SU-DHL-6 (cell line): ENCODE results near the gene DYNLT2.
A peak's percentile ranks its signal among the peaks of the same experiment; 100 is the strongest.

Experiments used
- H2AFZ ChIP-seq: fragments of 200-600 bp; sonication (generic); 2 replicates; pipeline ENCODE4 v1.6.1; 2014; ENCODE audit warnings: low read depth, mild to moderate bottlenecking, moderate library complexity, mixed read lengths, antibody characterized with exemption, low read length; ENCODE audit not compliant: severe bottlenecking
- H3F3A ChIP-seq: fragments of 200-600 bp; shearing (Covaris generic); 2 replicates; pipeline ENCODE4 v1.6.0; 2016; ENCODE audit warnings: antibody characterized with exemption, mild to moderate bottlenecking; ENCODE audit not compliant: insufficient read depth
- H3K27ac ChIP-seq: fragments of 200-600 bp; sonication (generic); 2 replicates; pipeline ENCODE4 v1.5.1; 2016; ENCODE audit warnings: low read depth, mild to moderate bottlenecking, low read length, moderate library complexity, mixed read lengths
- H3K27me3 ChIP-seq: fragments of 200-600 bp; sonication (generic), shearing (Covaris generic); 2 replicates; pipeline ENCODE4 v1.6.0; 2014; ENCODE audit warnings: mild to moderate bottlenecking, low read length
- H3K36me3 ChIP-seq: fragments of 200-600 bp; sonication (generic); 2 replicates; pipeline ENCODE4 v1.6.1; 2014; ENCODE audit warnings: mild to moderate bottlenecking, low read length, mixed read lengths
- H3K4me2 ChIP-seq: fragments of 300-600, 200-600 bp; shearing (Covaris generic), sonication (generic); 2 replicates; pipeline ENCODE4 v1.6.0; 2014; ENCODE audit warnings: low read length, low read depth, mild to moderate bottlenecking; ENCODE audit not compliant: poor library complexity, severe bottlenecking
- H3K4me3 ChIP-seq: fragments of 200-600 bp; sonication (generic); 2 replicates; pipeline ENCODE4 v1.5.1; 2014; ENCODE audit warnings: antibody characterized with exemption, low read length, mild to moderate bottlenecking, mixed read lengths; ENCODE audit not compliant: insufficient read depth, poor library complexity, severe bottlenecking
- H3K79me2 ChIP-seq: fragments of 200-600 bp; sonication (generic); 2 replicates; pipeline ENCODE4 v1.6.1; 2014; ENCODE audit warnings: mild to moderate bottlenecking, low read length, moderate library complexity; ENCODE audit not compliant: insufficient read depth
- H3K9ac ChIP-seq: fragments of 200-600 bp; sonication (generic); 2 replicates; pipeline ENCODE4 v1.7.0; 2014; ENCODE audit warnings: mild to moderate bottlenecking, low read length
- H3K9me2 ChIP-seq: fragments of 200-600 bp; sonication (generic); replicated peaks from 2 replicates; pipeline ENCODE4 v1.6.1; 2014; ENCODE audit warnings: low read length; ENCODE audit not compliant: insufficient read depth
- H3K9me3 ChIP-seq: fragments of 200-600 bp; sonication (generic); 2 replicates; pipeline ENCODE4 v1.6.1; 2014; ENCODE audit warnings: low read length, mixed read lengths; ENCODE audit not compliant: insufficient read depth
- H4K20me1 ChIP-seq: fragments of 200-600 bp; sonication (generic); 2 replicates; pipeline ENCODE4 v1.6.1; 2014; ENCODE audit warnings: low read depth, mild to moderate bottlenecking, antibody characterized with exemption, low read length, moderate library complexity, mixed read lengths
- CTCF ChIP-seq: fragments of 200-600 bp; sonication (generic); IDR thresholded peaks from one replicate; pipeline ENCODE4 v1.5.1; 2017; ENCODE audit warnings: antibody characterized with exemption, mild to moderate bottlenecking, low read length, moderate library complexity; ENCODE audit not compliant: insufficient read depth, poor library complexity, severe bottlenecking
- EZH2phosphoT487 ChIP-seq: fragments of 200-600 bp; sonication (generic), shearing (Covaris generic); conservative IDR thresholded peaks from 2 replicates; pipeline ENCODE4 v1.6.1; 2018; ENCODE audit warnings: mild to moderate bottlenecking, antibody characterized with exemption, low read length, moderate library complexity, mixed read lengths

Gene DYNLT2

GRCh38 chr6:169701954-169702839, 49.2 kb downstream of the DYNLT2 start, which contains the start of the genes C6orf120 and WDR27:
Gene C6orf120 (plus strand): TSS chr6:169702126. CDS start chr6:169702460, 334 bp downstream.
Gene WDR27 (minus strand): TSS chr6:169702029. CDS start chr6:169689005, 13,024 bp downstream.
- H3K9me2 ChIP-seq, result no peaks in the 10 kb centered on the region
- H3K4me2 ChIP-seq, result peak within 1 kb of the TSS; percentile 91
- peak within 1 kb of the TSS; percentile 88 for H3K4me3 ChIP-seq
- no peaks in the 10 kb centered on the region for H3K9me3 ChIP-seq
- H3K36me3 ChIP-seq, result no peaks in the 10 kb centered on the region; the same call in 1 of the 2 replicates
- H3K79me2 ChIP-seq, result peaks cover 63% of the 10 kb centered on the region
- H3F3A ChIP-seq, result peaks cover 12% of the 10 kb centered on the region
- H3K9ac ChIP-seq, result peak within 1 kb of the TSS; percentile 88
- H3K27ac ChIP-seq, result peak within 1 kb of the TSS; percentile 60
- peak within 1 kb of the TSS; percentile 75 for H2AFZ ChIP-seq
- no peaks in the 10 kb centered on the region; the same call in 1 of the 2 replicates for H4K20me1 ChIP-seq
- H3K27me3 ChIP-seq, result no peaks in the 10 kb centered on the region
- TF ChIP-seq EZH2phosphoT487, result no peak
- TF ChIP-seq CTCF, result no peak

DNA sequence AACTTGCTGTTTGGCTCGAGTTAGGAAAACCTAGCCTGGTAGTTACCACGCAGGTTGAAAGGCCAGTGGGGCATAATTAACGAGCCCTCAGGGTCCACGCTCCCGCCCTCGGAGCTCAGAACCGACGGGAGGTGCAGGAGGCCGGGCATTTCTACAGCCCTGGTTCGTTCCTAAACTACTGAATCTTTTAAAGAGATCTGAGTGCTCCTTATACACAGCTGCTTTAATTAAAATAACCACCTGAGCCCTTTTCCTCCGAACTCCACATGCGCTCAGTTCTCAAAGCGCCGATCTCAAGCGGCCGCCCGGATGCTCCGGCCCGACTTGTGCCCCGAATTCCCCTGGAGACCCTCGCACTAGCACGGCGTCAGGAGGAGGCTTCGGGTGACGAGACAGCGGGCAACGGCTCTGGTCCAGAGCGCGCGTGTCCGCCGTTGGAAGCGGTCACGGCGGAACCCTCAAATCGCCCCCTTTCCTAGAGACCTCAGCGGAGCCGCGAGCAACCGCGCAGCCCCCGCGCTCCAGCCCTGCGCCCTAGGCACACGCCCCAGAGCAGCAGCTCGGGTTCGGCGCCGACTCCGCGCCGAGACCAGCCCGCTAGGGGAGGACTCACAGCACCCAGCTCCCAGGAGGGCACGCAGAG, 49.9 kb downstream of the DYNLT2 start:
- no peaks in the 10 kb centered on the region; the same call in 1 of the 2 replicates for H4K20me1 ChIP-seq
- peak overlapping the region; percentile 88 for H3K4me3 ChIP-seq
- peak overlapping the region; percentile 88 for H3K9ac ChIP-seq
- peak overlapping the region; percentile 46 for H3K27ac ChIP-seq
- TF ChIP-seq CTCF (no peak), EZH2phosphoT487 (no peak)
- H3K36me3 ChIP-seq, result no peaks in the 10 kb centered on the region; the same call in 1 of the 2 replicates
- no peaks in the 10 kb centered on the region for H3K27me3 ChIP-seq
- peaks cover 63% of the 10 kb centered on the region for H3K79me2 ChIP-seq
- H2AFZ ChIP-seq, result peak overlapping the region; percentile 75
- H3K9me2 ChIP-seq, result no peaks in the 10 kb centered on the region
- H3K9me3 ChIP-seq, result no peaks in the 10 kb centered on the region
- peak overlapping the region; percentile 91 for H3K4me2 ChIP-seq
- H3F3A ChIP-seq, result peaks cover 6% of the 10 kb centered on the region; the same call in 1 of the 2 replicates

DNA sequence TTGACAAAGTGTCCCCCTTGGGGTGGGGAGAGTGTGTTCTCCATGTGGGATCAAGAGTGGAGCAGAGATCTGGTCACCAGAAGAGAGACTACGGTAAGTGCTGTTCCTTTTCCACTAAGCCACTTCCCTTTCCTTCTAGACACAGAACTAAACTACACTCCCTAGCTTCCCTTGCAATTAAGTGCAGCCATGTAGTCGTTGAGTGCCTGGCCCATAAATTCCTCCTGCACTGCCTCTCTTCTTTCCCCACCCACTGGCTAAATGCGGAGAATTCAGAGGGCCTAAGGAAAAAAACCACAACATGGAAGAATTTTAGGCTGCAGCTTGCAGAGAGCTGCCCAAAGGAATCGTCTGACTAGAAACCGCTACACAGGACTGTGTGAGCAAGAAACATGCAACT, 51.1 kb downstream of the DYNLT2 start:
- Histone ChIP-seq H3K9ac (peak overlapping the region; percentile 88), H4K20me1 (no peaks in the 10 kb centered on the region; the same call in 1 of the 2 replicates), H3K4me2 (peak overlapping the region; percentile 91), H2AFZ (no peak overlapping the region), H3K4me3 (peak overlapping the region; percentile 88), H3K27ac (no peak overlapping the region), H3K27me3 (no peaks in the 10 kb centered on the region), H3K79me2 (peaks cover 64% of the 10 kb centered on the region), H3K36me3 (no peaks in the 10 kb centered on the region; the same call in 1 of the 2 replicates), H3K9me3 (no peaks in the 10 kb centered on the region), H3F3A (no peaks in the 10 kb centered on the region; the same call in 1 of the 2 replicates), H3K9me2 (no peaks in the 10 kb centered on the region)
- no peak for TF ChIP-seq CTCF
- no peak for TF ChIP-seq EZH2phosphoT487
